CD4-positive, alpha-beta memory T cell (primary cell): Measurements from ENCODE around the gene ROBO1. TPM values are rescaled to one million over a fixed set of nuclear protein-coding genes. Genes with fewer than 3 reads are reported as not detected.

Experiments
- CTCF ChIA-PET: fragments of 350-600 bp; sonication (Branson Sonifier 250); formaldehyde crosslinking; loops from one replicate; lab custom pipeline; 2021; ENCODE audit warnings: inconsistent platforms; ENCODE audit not compliant: partially characterized antibody; lab: Charles Lee
- POLR2A ChIA-PET: fragments of 350-600 bp; sonication (Branson Sonifier 250); formaldehyde crosslinking; loops from one replicate; lab custom pipeline; 2021; ENCODE audit not compliant: partially characterized antibody; lab: Charles Lee
- DNase-seq, 5 donors: peaks; one replicate each; pipeline versions ENCODE4 v3.0.0 to v3.0.0-alpha.2; 2020 to 2022; ENCODE audit warnings: mixed read lengths in 1 of 5
- H3K27ac ChIP-seq: one replicate; pipeline ENCODE4 v1.7.0; 2013; ENCODE audit warnings: low read depth, low read length
- H3K27me3 ChIP-seq: 2 replicates; pipeline ENCODE4 v1.7.0; 2013; ENCODE audit warnings: mild to moderate bottlenecking, low read length, moderate library complexity; ENCODE audit not compliant: insufficient read depth
- H3K36me3 ChIP-seq: 2 replicates; pipeline ENCODE4 v1.7.0; 2013; ENCODE audit warnings: mild to moderate bottlenecking, low read length, moderate library complexity; ENCODE audit not compliant: insufficient read depth
- H3K4me1 ChIP-seq: 2 replicates; pipeline ENCODE4 v1.7.0; 2013; ENCODE audit warnings: mild to moderate bottlenecking, low read length, moderate library complexity; ENCODE audit not compliant: insufficient read depth
- H3K4me3 ChIP-seq, 2 donors: one replicate each; pipeline ENCODE4 v1.7.0; 2013; ENCODE audit warnings: low read length in 2 of 2, mild to moderate bottlenecking in 1 of 2
- H3K9me3 ChIP-seq, 2 donors: one replicate each; pipeline ENCODE4 v1.7.0; 2013; ENCODE audit warnings: low read length in 2 of 2, control low read depth in 1 of 2; ENCODE audit not compliant: control insufficient read depth in 1 of 2
- H3K27ac Mint-ChIP-seq, 7 donors: one replicate each; pipeline ENCODE4 v1.8.0; 2020 to 2021; ENCODE audit warnings: mixed read lengths in 7 of 7, mild to moderate bottlenecking in 6 of 7, inconsistent platforms in 3 of 7, moderate library complexity in 3 of 7
- H3K27me3 Mint-ChIP-seq, 2 donors: one replicate each; pipeline ENCODE4 v1.8.0; 2020 to 2021; ENCODE audit warnings: mixed read lengths in 2 of 2
- H3K36me3 Mint-ChIP-seq, 2 donors: one replicate each; pipeline ENCODE4 v1.8.0; 2020 to 2021; ENCODE audit warnings: mixed read lengths in 2 of 2, inconsistent platforms in 1 of 2, mild to moderate bottlenecking in 1 of 2
- H3K4me1 Mint-ChIP-seq, 4 donors: one replicate each; pipeline ENCODE4 v1.8.0; 2020 to 2021; ENCODE audit warnings: mixed read lengths in 4 of 4, mild to moderate bottlenecking in 1 of 4
- H3K4me3 Mint-ChIP-seq, 8 donors: one replicate each; pipeline ENCODE4 v1.8.0; 2020 to 2021; ENCODE audit warnings: mixed read lengths in 8 of 8, mild to moderate bottlenecking in 7 of 8, moderate library complexity in 6 of 8, inconsistent platforms in 3 of 8
- H3K9me3 Mint-ChIP-seq, 8 donors: one replicate each; pipeline ENCODE4 v1.8.0; 2020 to 2021; ENCODE audit warnings: mixed read lengths in 8 of 8, mild to moderate bottlenecking in 5 of 8, inconsistent platforms in 3 of 8, moderate library complexity in 1 of 8
- intact Hi-C: fragments of 100-400 bp; cut with micrococcal nuclease; formaldehyde crosslinking; loops from one replicate; pipeline ENCODE4 v1.15.1; 2023
- polyA plus RNA-seq, 2 donors: library from polyadenylated mRNA; unstranded; fragments of 300-500 nt; fragmentation: Illumina TruSeq; gene quantifications; one replicate each; pipeline ENCODE4 v1.2.3, GENCODE V29; 2021
- total RNA-seq, 2 experiments: library from RNA; stranded (reverse); gene quantifications; one replicate each; pipeline ENCODE4 v1.2.3, GENCODE V29; 2021

Gene ROBO1
- total and polyA plus RNA-seq, 4 experiments from 2014 or later = not detected

- intact Hi-C loops = no loop called here
- H3K9me3 Mint-ChIP-seq = peaks cover under 1 to 30% (median 10%) of the 10 kb centered on the region in 8 donors
- no peaks in the 10 kb centered on the region for H3K27me3 Mint-ChIP-seq
- no peaks in the 10 kb centered on the region for H3K9me3 ChIP-seq
- H3K36me3 Mint-ChIP-seq = no peaks in the 10 kb centered on the region
- no peak overlapping the region for H3K27ac ChIP-seq
- ChIA-PET POLR2A (no interaction called here), CTCF (no interaction called here)
- no peak overlapping the region for H3K4me3 Mint-ChIP-seq
- H3K4me1 Mint-ChIP-seq = no peaks in the 10 kb centered on the region
- no peaks in the 10 kb centered on the region for H3K4me1 ChIP-seq
- no peak for DNase-seq
- H3K27ac Mint-ChIP-seq = no peak overlapping the region
- H3K27me3 ChIP-seq = no peaks in the 10 kb centered on the region
- no peaks in the 10 kb centered on the region for H3K36me3 ChIP-seq
- no peak overlapping the region for H3K4me3 ChIP-seq
These were observed 969.4 kb downstream of the ROBO1 start for GRCh38 chr3:78798266-78798832.

GRCh38 chr3:78794431-78794830, 973.4 kb downstream of the ROBO1 start:
- H3K36me3 ChIP-seq = no peaks in the 10 kb centered on the region
- H3K9me3 ChIP-seq = no peaks in the 10 kb centered on the region
- H3K27me3 ChIP-seq = no peaks in the 10 kb centered on the region
- H3K4me1 ChIP-seq = no peaks in the 10 kb centered on the region
- ChIA-PET POLR2A (no interaction called here), CTCF (no interaction called here)
- DNase-seq = no peak
- Mint-ChIP-seq H3K27ac (no peak overlapping the region), H3K4me1 (no peaks in the 10 kb centered on the region), H3K36me3 (no peaks in the 10 kb centered on the region), H3K4me3 (no peak overlapping the region), H3K9me3 (peaks cover 0 to 21% (median 10%) of the 10 kb centered on the region in 8 donors), H3K27me3 (no peaks in the 10 kb centered on the region)
- no peak overlapping the region for H3K4me3 ChIP-seq
- intact Hi-C loops = no loop called here
- H3K27ac ChIP-seq = no peak overlapping the region

- ChIA-PET POLR2A (no interaction called here), CTCF (no interaction called here)
- Mint-ChIP-seq H3K4me1 (no peaks in the 10 kb centered on the region), H3K36me3 (no peaks in the 10 kb centered on the region), H3K9me3 (peaks cover 0 to 15% (median 10%) of the 10 kb centered on the region in 8 donors), H3K4me3 (no peak overlapping the region), H3K27ac (no peak overlapping the region), H3K27me3 (no peaks in the 10 kb centered on the region)
- Histone ChIP-seq H3K36me3 (no peaks in the 10 kb centered on the region), H3K27me3 (no peaks in the 10 kb centered on the region), H3K27ac (no peak overlapping the region), H3K4me1 (no peaks in the 10 kb centered on the region), H3K4me3 (no peak overlapping the region), H3K9me3 (no peaks in the 10 kb centered on the region)
- DNase-seq = no peak
- intact Hi-C loops = no loop called here
These were observed 975.1 kb downstream of the ROBO1 start for GRCh38 chr3:78792733-78793132.

GRCh38 chr3:78792212-78792611, 975.6 kb downstream of the ROBO1 start:
- ChIA-PET CTCF (no interaction called here), POLR2A (no interaction called here)
- H3K4me3 Mint-ChIP-seq = no peak overlapping the region
- intact Hi-C loops = no loop called here
- H3K27me3 Mint-ChIP-seq = no peaks in the 10 kb centered on the region
- Histone ChIP-seq H3K27me3 (no peaks in the 10 kb centered on the region), H3K36me3 (no peaks in the 10 kb centered on the region), H3K4me3 (no peak overlapping the region), H3K4me1 (no peaks in the 10 kb centered on the region), H3K9me3 (no peaks in the 10 kb centered on the region), H3K27ac (no peak overlapping the region)
- no peak for DNase-seq
- H3K4me1 Mint-ChIP-seq = no peaks in the 10 kb centered on the region
- no peaks in the 10 kb centered on the region for H3K36me3 Mint-ChIP-seq
- H3K9me3 Mint-ChIP-seq = peaks cover 0 to 15% (median 10%) of the 10 kb centered on the region in 8 donors
- no peak overlapping the region for H3K27ac Mint-ChIP-seq

- Histone ChIP-seq H3K9me3 (no peaks in the 10 kb centered on the region), H3K36me3 (no peaks in the 10 kb centered on the region), H3K27me3 (no peaks in the 10 kb centered on the region), H3K4me3 (no peak overlapping the region), H3K27ac (no peak overlapping the region), H3K4me1 (no peaks in the 10 kb centered on the region)
- intact Hi-C loops = no loop called here
- no peak for DNase-seq
- Mint-ChIP-seq H3K4me3 (no peak overlapping the region), H3K27me3 (no peaks in the 10 kb centered on the region), H3K27ac (no peak overlapping the region), H3K36me3 (no peaks in the 10 kb centered on the region), H3K4me1 (no peaks in the 10 kb centered on the region), H3K9me3 (peaks cover 0 to 15% (median 8%) of the 10 kb centered on the region in 8 donors)
- CTCF ChIA-PET = no interaction called here
- POLR2A ChIA-PET = no interaction called here
These were observed 976.0 kb downstream of the ROBO1 start for GRCh38 chr3:78791753-78792152.

- Mint-ChIP-seq H3K4me3 (no peak overlapping the region), H3K9me3 (peaks cover 0 to 13% (median 6%) of the 10 kb centered on the region in 8 donors), H3K36me3 (no peaks in the 10 kb centered on the region), H3K27ac (no peak overlapping the region), H3K4me1 (no peaks in the 10 kb centered on the region), H3K27me3 (no peaks in the 10 kb centered on the region)
- no peaks in the 10 kb centered on the region for H3K4me1 ChIP-seq
- POLR2A ChIA-PET = no interaction called here
- H3K36me3 ChIP-seq = no peaks in the 10 kb centered on the region
- no peaks in the 10 kb centered on the region for H3K9me3 ChIP-seq
- H3K4me3 ChIP-seq = no peak overlapping the region
- H3K27ac ChIP-seq = no peak overlapping the region
- no peak for DNase-seq
- no peaks in the 10 kb centered on the region for H3K27me3 ChIP-seq
- intact Hi-C loops = no loop called here
- CTCF ChIA-PET = no interaction called here
These were observed 979.0 kb downstream of the ROBO1 start for GRCh38 chr3:78788839-78789238.

GRCh38 chr3:78785004-78785403, 982.8 kb downstream of the ROBO1 start:
- Mint-ChIP-seq H3K27me3 (no peaks in the 10 kb centered on the region), H3K36me3 (no peaks in the 10 kb centered on the region), H3K9me3 (peaks cover 4 to 16% (median 8%) of the 10 kb centered on the region in 8 donors), H3K4me3 (no peak overlapping the region), H3K4me1 (no peaks in the 10 kb centered on the region), H3K27ac (no peak overlapping the region)
- Histone ChIP-seq H3K27me3 (no peaks in the 10 kb centered on the region), H3K9me3 (no peaks in the 10 kb centered on the region), H3K4me3 (no peak overlapping the region), H3K4me1 (no peaks in the 10 kb centered on the region), H3K36me3 (no peaks in the 10 kb centered on the region), H3K27ac (no peak overlapping the region)
- DNase-seq = no peak
- intact Hi-C loops = no loop called here
- ChIA-PET CTCF (no interaction called here), POLR2A (no interaction called here)

- CTCF ChIA-PET = no interaction called here
- no peaks in the 10 kb centered on the region for H3K27me3 ChIP-seq
- H3K4me1 ChIP-seq = no peaks in the 10 kb centered on the region
- intact Hi-C loops = no loop called here
- H3K36me3 ChIP-seq = no peaks in the 10 kb centered on the region
- no peak for DNase-seq
- POLR2A ChIA-PET = no interaction called here
- H3K9me3 ChIP-seq = no peaks in the 10 kb centered on the region
- no peak overlapping the region for H3K27ac ChIP-seq
- H3K4me1 Mint-ChIP-seq = no peaks in the 10 kb centered on the region
- no peak overlapping the region for H3K4me3 ChIP-seq
- peaks cover 4 to 27% (median 11%) of the 10 kb centered on the region in 8 donors for H3K9me3 Mint-ChIP-seq
- H3K27me3 Mint-ChIP-seq = no peaks in the 10 kb centered on the region
- H3K27ac Mint-ChIP-seq = no peak overlapping the region
- no peaks in the 10 kb centered on the region for H3K36me3 Mint-ChIP-seq
- no peak overlapping the region for H3K4me3 Mint-ChIP-seq
These were observed 986.4 kb downstream of the ROBO1 start for GRCh38 chr3:78781351-78781750.
